Measurements from ENCODE around the gene BRS3.

DNA sequence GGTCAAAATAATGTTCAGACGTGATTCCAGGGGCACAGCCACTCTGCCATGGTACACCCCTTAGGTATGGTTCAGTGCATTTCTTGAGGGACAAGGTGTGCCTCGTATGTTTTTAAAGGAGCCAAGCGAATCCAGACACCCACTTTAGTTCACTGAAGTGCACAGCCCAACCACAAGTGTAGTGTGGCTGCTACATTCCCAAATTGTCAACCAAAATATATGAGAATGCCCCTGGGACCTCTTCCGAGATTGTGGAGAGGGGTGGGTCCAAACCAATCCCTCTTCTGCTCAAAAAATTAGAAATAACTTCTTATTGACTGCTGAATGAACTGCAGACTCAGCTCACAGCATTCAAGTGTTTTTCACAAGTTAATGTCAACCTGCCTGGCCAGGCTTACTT, 7.4 kb upstream of the BRS3 start:
- TF ChIP-seq, protein P1, sequence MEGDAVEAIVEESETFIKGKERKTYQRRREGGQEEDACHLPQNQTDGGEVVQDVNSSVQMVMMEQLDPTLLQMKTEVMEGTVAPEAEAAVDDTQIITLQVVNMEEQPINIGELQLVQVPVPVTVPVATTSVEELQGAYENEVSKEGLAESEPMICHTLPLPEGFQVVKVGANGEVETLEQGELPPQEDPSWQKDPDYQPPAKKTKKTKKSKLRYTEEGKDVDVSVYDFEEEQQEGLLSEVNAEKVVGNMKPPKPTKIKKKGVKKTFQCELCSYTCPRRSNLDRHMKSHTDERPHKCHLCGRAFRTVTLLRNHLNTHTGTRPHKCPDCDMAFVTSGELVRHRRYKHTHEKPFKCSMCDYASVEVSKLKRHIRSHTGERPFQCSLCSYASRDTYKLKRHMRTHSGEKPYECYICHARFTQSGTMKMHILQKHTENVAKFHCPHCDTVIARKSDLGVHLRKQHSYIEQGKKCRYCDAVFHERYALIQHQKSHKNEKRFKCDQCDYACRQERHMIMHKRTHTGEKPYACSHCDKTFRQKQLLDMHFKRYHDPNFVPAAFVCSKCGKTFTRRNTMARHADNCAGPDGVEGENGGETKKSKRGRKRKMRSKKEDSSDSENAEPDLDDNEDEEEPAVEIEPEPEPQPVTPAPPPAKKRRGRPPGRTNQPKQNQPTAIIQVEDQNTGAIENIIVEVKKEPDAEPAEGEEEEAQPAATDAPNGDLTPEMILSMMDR (IDR thresholded peaks at IDR 0.05): no peak
- TF ChIP-seq POLR2A (IDR thresholded peaks at IDR 0.05): no peak

Data from adrenal gland (tissue), 5 donors.